ENCODE measurements around the gene TMEM225B.
"Not testable (repeated sequence)": the region's sequence is repeated elsewhere in the genome, so short reads cannot be mapped to it uniquely, and the experiment has no call there.

The TMEM225B gene

DNA sequence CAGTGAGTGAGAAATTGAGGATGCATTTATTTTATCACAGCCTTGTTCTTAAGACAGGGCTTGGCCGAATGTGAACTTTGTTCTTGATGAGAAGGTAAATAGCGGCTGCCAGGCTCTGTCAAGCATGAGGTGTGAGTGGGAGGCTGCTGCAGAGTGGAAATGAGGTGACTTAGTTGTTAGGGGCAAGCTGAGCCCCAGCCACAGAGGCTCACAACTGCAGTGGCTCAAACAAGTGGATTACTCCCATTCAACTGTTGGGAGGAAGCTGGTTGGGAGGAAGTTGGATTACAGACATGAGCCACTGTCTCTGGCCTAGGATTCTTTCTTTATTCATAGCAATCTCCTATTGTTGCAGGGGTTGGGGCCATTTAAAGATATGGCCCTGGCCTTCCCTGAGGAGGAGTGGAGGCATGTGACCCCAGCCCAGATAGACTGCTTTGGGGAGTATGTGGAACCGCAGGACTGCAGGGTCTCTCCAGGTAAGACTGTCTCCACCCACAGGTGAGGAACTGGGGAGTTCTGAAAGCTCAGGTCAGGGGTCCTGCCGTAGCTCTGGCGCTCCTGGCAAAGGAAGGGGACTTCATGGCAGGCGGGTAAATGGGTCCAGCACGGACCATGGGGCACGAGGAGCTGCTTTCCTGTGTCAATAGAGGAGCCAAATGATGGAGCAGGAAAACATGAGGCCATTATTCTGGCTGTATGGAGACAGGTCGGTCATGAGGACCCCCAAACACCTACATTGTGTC lies 25.8 kb downstream of the TMEM225B start:
- no peak for DNase-seq (ENCODE audit: low read depth)

DNA sequence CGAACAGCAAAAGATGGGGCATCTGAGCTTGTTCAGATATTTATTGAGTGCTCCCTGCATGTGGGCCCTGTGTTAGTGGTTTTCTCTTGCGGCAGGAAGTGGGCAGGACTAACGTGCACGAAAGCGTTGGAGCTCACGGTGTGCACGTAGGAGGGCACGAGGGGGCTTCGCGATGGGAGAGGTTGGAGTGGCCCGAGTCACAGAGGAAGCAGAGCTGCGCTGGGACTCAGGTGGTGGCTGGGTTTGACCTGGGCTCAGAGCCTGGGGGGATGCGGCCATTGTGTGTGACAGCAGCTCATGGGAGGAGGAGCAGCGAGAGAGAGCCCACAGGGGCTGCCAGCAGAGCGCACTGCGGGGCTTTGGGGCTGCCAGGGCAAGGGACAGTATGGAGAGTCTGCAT lies 26.4 kb downstream of the TMEM225B start:
- peak; percentile 29 for DNase-seq (ENCODE audit: low read depth)

- DNase-seq (ENCODE audit: low read depth) = no peak
Observed at GRCh38 chr7:99625321-99625720, 27.3 kb downstream of the TMEM225B start.

GRCh38 chr7:99625961-99626360 lies 27.9 kb downstream of the TMEM225B start:
- DNase-seq (ENCODE audit: low read depth) = no peak

DNA sequence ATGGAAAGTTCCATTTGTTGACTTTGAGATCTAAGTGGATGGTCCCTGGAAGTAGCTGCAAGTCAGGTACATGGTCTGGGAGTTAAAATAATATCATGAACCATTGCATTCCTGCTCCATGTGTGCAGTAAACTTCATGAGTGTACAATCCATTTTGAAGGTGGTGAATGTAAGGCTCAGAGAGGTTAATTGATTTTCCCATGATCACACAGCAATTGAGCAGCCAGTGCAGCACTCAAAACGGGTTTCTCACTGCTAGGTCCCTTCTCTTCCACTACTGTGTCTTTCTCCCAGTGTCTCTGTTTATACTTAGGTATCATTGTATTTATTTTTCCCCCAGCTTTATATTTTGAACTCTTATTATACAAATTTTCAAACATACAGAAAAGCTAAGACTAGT lies 28.6 kb downstream of the TMEM225B start:
- DNase-seq (ENCODE audit: low read depth) = no peak

GRCh38 chr7:99627513-99627912 lies 29.4 kb downstream of the TMEM225B start:
- DNase-seq (ENCODE audit: low read depth) = no peak

- DNase-seq (ENCODE audit: low read depth) = no peak
Observed at GRCh38 chr7:99628471-99629465, 30.7 kb downstream of the TMEM225B start.

DNA sequence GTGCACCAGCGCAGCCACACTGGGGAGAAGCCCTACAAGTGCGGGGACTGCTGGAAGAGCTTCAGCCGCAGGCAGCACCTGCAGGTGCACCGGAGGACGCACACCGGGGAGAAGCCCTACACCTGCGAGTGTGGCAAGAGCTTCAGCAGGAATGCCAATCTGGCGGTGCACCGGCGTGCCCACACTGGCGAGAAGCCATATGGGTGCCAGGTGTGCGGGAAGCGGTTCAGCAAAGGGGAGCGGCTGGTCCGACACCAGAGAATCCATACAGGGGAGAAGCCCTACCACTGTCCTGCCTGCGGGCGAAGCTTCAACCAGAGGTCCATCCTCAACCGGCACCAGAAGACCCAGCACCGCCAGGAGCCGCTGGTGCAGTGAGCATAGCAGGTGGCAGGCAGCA lies 31.6 kb downstream of the TMEM225B start:
- DNase-seq (ENCODE audit: low read depth) = no peak

DNA sequence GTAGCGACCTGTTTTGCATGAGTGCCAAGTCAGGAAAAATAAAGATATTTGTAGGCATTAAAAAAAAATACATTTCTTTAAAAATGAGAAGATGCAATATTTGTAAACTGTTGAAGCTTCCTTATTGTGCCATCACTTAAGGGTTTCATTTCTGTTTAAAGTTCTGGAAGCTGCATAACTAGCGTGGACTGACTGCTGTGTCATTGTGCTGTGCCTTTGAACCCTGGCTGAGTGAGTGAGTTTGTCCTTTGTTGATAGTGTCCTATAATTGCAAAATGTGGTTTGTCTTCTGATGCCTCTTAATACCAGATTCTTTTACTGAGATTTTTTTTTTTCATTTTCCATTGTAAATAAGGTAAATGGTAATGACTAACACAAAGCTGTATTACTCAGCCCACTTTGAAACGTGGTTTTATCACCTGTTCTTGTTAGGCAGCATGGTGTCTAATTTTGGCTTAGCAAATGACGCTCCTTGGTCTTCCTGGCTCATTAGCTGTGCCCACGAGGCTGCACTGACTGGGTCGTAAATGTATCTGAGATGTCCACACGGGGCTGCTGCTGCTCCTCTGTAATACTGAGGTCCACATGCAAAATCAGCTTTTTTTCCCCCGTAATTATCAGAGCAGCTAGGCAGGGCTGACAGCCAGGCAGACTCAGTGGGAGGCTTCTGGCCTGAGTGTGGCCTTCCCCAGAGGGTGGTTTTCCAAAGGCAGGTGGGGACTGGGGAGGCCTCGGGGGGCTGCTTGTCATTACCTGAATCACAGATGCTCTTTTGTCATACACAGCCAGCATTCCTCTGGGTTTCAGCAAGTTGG lies 33.4 kb downstream of the TMEM225B start:
- no peak for DNase-seq (ENCODE audit: low read depth)

DNA sequence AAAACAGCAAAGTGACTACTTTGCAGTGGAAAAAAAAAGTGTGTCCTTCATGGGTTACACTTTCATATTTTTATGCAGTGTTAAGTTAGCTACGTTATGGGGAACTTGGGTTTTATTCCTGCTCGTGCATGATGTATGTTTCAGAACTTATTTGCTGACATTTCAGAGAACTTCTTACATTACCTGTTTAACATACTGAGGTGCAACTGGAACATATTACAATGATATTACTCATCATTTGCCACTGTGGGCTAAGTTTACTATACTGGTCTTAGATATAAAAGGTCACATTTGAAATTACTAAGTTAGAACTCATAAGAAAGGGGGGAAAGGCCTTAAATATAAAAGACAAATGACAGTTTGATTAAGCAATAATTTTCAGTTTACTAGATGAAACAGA lies 39.3 kb downstream of the TMEM225B start:
- DNase-seq (ENCODE audit: low read depth) = not testable (repeated sequence)

- no peak for DNase-seq (ENCODE audit: low read depth)
Observed at GRCh38 chr7:99638731-99639130, 40.7 kb downstream of the TMEM225B start.

DNA sequence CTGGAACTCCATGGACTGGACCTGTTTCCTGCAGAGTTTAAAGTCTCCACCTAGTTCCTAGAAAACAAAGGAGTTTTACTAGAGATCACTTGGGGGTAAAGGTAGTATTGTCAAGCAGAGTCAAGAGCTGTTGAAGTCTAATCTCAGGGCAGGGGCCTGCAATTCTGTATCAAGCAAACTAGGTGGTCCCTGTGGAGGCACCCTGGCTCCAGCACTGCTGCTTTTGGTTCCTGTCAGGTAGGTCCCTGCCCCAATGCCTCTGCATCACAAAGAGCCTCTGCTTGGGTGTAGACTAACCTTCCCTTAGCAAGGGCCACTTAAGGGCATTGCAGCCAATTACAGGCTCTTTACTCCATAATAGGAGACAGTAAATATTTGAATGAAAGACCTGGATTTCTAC lies 41.2 kb downstream of the TMEM225B start:
- DNase-seq (ENCODE audit: low read depth) = no peak

DNA sequence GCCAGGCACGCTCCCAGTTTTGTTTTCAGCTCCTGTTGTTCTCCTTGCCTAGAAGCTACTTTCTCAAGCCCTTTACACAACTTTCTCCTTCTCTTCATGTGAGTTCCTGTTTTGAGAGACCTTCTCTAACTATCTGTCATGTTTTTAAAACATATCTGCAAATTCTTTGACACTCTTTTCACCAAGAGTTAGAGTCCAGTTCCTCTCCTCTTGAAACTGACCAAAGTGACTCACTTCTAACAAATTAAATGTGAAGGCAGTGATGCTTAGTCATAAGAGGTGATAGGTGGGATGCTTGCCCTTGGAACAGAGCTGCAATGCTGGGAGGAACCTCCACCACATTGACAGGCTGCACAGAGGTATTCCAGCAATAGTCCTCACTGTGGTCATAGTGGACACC lies 44.0 kb downstream of the TMEM225B start:
- no peak for DNase-seq (ENCODE audit: low read depth)

DNA sequence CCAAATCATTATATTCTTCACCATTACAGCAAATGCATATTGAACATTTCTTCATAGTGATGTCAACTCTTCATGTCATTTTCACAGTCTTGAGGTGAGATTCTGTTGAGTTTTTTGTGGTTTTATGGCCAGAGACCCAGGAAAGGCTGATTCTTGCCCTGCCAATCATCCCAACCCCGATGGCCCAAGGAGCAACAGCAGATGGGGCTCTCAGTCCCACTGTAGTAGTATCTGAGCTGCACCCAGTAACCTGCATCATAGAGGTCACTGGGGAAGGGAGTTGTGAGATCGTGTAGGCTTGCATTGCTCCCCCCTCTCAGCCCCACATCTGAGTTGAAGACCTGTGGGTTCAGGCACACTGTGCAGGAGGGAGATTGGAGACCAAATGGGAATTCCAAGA lies 45.4 kb downstream of the TMEM225B start:
- no peak for DNase-seq (ENCODE audit: low read depth)

GRCh38 chr7:99644431-99644830 lies 46.4 kb downstream of the TMEM225B start:
- DNase-seq (ENCODE audit: low read depth) = no peak

- DNase-seq (ENCODE audit: low read depth) = no peak
Observed at GRCh38 chr7:99645590-99645989, 47.5 kb downstream of the TMEM225B start.

DNA sequence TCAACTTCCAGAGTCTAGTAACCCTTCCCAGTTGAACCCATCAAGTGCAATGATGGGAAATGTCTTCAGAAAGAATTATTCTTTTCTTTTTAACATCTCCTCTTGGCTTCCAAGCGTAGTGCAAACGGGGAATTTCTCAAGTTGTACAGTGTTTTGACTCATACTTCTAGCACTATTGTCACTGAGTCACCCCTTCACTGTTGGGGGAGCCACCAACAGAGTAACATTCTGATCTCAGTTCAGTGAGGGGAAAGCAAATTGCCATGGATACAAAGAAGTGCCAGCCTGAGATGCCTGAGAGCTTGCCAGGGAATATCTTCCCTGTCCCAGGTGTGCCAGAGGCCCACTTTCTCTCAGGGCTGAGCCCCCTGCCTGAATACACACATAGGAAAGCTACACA lies 50.8 kb downstream of the TMEM225B start:
- DNase-seq (ENCODE audit: low read depth) = no peak

GRCh38 chr7:99651290-99651689 lies 53.2 kb downstream of the TMEM225B start:
- no peak for DNase-seq (ENCODE audit: low read depth)

GRCh38 chr7:99652671-99653070 lies 54.6 kb downstream of the TMEM225B start:
- DNase-seq (ENCODE audit: low read depth) = no peak

- DNase-seq (ENCODE audit: low read depth) = not testable (repeated sequence)
Observed at GRCh38 chr7:99653269-99653668, 55.2 kb downstream of the TMEM225B start.

GRCh38 chr7:99653754-99654153 lies 55.7 kb downstream of the TMEM225B start:
- DNase-seq (ENCODE audit: low read depth) = no peak

- DNase-seq (ENCODE audit: low read depth) = not testable (repeated sequence)
Observed at GRCh38 chr7:99654626-99655025, 56.6 kb downstream of the TMEM225B start.
